NCI-H748 treated with DMSO at 0.1 percent for 48 hours (cell line): ENCODE measurements around the gene TMEM41B.
"Not testable (repeated sequence)": the region's sequence is repeated elsewhere in the genome, so short reads cannot be mapped to it uniquely, and the experiment has no call there.

Experiments
- DNase-seq: peaks from one replicate; lab custom pipeline; 2025; lab: John Stamatoyannopoulos, UW

TMEM41B gene

GRCh38 chr11:9304178-9304577 lies 10.2 kb downstream of the TMEM41B start:
- DNase-seq, result no peak

- DNase-seq, result no peak
Observed at GRCh38 chr11:9302448-9302847, 11.9 kb downstream of the TMEM41B start.

GRCh38 chr11:9301720-9302119 lies 12.7 kb downstream of the TMEM41B start:
- DNase-seq, result no peak

- DNase-seq, result no peak
Observed at GRCh38 chr11:9293646-9294045, 20.7 kb downstream of the TMEM41B start.

GRCh38 chr11:9285850-9286587 lies 28.4 kb downstream of the TMEM41B start:
- DNase-seq, result no peak

GRCh38 chr11:9280655-9281301 lies 33.6 kb downstream of the TMEM41B start:
- no peak for DNase-seq

- DNase-seq, result no peak
Observed at GRCh38 chr11:9277176-9277575, 37.2 kb downstream of the TMEM41B start.

GRCh38 chr11:9276571-9276970 lies 37.8 kb downstream of the TMEM41B start:
- DNase-seq, result no peak

- no peak for DNase-seq
Observed at GRCh38 chr11:9274499-9275258, 39.7 kb downstream of the TMEM41B start.

- DNase-seq, result no peak
Observed at GRCh38 chr11:9273376-9274336, 40.7 kb downstream of the TMEM41B start.

- DNase-seq, result no peak
Observed at GRCh38 chr11:9269492-9270013, 44.8 kb downstream of the TMEM41B start.

- no peak for DNase-seq
Observed at GRCh38 chr11:9267680-9268079, 46.7 kb downstream of the TMEM41B start.

- DNase-seq, result no peak
Observed at GRCh38 chr11:9266926-9267325, 47.5 kb downstream of the TMEM41B start.

- no peak for DNase-seq
Observed at GRCh38 chr11:9266132-9266736, 48.2 kb downstream of the TMEM41B start.

GRCh38 chr11:9265211-9266131 lies 48.9 kb downstream of the TMEM41B start, which contains the start of gene DENND5A:
Gene DENND5A (minus strand): TSS chr11:9265350. CDS start chr11:9265069, 281 bp downstream.
- DNase-seq, result peak; percentile 64

GRCh38 chr11:9264316-9265210 lies 49.8 kb downstream of the TMEM41B start:
- no peak for DNase-seq

- no peak for DNase-seq
Observed at GRCh38 chr11:9263840-9264315, 50.5 kb downstream of the TMEM41B start.

GRCh38 chr11:9260838-9261146 lies 53.6 kb downstream of the TMEM41B start:
- DNase-seq, result not testable (repeated sequence)
